Stimulated activated CD8-positive, alpha-beta memory T cell treated with anti-CD3 and anti-CD28 coated beads, Interleukin-2, amount 100 ng/mL, for 48 hours (primary cell): ENCODE measurements around the gene CTNNA2.

Experiments
- DNase-seq, 2 donors: peaks; one replicate each; pipeline ENCODE4 v3.0.0-alpha.2; 2020; ENCODE audit warnings: low read depth in 2 of 2

Gene CTNNA2

DNA sequence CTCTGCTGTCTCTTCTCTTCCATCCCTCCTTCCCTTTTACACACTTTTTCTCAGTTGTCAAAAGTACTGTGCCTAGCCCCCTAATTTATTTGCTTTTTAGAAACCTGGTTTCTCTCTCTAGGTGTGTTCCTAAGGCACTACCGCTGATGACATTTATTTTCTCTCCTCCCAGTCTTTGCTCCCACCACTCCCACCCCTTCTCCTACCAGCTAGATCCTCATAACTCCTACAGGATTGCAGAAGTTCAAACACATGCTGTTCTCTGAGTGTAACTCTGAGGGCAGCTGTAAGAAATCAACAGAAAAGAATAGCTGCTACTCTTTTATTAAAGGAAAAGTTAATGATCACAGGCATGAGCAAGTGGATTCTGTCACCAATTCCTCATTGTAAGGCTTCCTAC lies 814.0 kb downstream of the CTNNA2 start:
- DNase-seq, result no peak

DNA sequence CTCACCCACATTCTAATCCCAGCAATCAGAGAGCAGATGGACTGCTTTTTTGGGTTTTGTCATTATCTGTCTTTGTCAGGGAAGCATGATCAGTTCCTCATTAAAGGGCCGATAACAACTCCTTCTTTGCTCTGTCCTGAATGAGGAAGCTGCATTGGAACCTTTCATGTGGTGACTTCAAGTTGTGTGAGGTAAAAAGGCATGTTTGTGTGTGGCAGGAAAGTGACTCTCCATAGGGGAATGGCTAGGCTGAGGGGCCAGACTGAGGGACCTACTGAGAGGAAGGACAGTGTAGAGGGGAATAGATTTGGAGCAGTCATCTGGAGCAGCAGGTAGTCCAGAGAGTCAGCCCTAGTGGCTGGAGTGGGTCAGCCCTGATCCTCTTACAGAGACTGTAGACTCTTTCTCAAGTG lies 815.3 kb downstream of the CTNNA2 start:
- DNase-seq, result no peak

DNA sequence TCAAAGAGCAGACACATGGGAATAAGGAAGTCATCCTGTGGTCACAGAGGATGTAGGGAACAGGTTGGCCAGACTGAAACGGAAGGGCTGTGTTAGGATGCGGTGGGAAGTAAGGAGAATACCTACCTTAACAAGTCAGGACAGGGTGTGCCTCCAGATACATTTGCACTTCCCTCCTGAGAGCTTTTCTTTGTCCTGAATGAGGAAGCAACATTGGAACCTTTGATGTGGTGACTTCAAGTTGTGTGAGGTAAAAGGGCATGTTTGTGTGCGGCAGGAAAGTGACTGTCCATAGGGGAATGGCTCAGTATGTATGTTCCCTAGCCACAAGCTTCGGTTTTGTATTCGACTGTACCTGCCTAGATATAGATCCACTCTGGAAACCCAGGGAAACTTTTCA lies 816.6 kb downstream of the CTNNA2 start:
- no peak for DNase-seq

DNA sequence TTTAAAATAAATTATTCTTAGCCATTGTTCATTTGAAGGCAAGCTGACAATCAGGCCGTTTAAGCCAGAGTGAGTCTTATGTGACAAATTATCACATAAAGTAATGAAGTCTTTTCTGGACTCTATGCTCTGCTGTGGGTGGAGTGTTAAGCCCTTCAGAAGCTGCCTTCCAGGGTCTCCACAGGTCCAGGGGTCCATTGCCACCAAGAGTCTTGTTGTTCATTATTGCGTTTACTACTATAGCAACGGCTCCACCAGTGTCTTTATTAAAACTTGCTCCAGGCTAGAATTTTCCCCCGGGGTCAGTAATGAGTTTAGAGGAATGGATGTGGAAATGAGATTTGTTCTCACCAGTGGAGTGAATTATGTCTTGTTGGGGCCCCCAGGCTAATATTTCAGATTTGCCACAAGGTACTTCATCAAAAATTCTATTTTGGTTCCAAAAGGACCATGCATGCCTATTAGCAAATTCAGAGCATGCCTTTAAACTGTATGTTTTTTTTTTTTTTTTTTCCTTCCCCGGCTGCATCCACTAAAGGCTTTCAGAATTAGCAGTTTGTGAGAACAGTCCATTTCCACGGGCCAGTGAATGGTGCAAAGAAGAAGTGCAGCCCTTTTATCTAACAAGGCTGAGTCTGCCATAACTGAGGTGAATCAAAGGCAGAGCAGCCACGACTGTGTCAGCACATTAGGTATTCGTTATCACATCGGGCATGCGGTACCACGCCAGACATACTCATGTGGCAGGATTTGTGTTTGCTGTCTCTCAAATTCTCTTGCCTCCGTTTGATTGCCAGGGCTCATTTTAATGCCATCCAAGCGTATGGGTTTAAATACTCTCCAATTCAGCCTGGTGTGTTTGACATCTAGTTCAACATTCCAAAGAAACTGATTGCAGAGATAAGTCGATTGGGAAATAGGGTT lies 817.9 kb downstream of the CTNNA2 start:
- DNase-seq, result no peak

DNA sequence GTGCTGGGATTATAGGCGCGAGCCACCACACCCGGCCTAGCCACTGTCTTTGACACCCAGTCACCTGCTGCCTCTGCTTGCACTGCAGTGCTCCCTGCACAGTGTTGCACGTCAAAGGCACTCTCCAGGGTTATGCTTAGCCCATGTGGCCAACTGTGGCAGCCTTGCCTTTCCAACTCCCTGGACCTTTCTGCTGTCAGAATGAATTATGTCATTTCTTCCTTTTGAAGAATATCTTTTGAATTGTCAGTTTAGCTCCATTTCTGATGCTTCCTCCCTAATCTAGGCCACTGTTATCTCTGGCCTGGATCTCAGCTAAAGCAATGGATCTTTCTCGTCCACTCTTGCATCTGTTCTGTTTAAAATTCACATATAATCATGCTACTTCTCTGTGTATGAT lies 821.0 kb downstream of the CTNNA2 start:
- no peak for DNase-seq

DNA sequence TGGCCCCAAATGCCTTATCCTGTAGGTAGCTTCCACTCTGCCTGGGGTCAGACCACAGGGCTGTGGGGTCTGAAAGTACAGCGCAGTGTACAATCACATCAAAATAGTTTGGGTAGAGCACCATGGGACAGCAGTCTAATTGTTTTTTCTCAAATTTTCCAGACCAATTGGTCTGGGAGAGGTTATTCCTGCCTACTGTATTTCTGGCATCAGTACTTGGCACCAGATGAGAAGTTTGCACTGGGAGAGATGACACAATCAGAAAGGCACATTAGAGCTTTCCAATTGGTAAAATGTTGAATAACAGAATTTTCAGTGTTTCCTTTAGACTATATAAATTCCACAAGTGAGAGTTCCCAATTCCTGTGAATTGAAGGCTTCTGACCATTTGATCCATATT lies 822.6 kb downstream of the CTNNA2 start:
- DNase-seq, result no peak

DNA sequence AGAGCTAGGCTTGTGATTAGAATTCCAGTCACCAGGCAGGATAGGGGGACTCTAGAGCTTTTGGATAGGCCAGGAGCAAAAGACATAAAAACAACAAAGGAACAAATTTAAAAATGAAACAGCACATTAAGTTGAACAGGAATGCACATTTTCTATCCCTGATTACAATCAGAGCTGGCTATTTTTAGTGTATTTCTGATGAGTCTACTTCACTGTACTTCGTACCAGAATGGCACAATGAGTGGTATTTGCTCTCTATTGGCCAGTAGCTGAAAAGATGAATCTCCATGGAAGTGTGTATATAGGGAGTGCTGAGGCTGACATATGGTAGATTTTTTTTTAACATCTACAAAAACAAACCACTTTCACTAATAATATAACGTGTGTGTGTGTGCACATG lies 825.9 kb downstream of the CTNNA2 start:
- DNase-seq, result no peak

DNA sequence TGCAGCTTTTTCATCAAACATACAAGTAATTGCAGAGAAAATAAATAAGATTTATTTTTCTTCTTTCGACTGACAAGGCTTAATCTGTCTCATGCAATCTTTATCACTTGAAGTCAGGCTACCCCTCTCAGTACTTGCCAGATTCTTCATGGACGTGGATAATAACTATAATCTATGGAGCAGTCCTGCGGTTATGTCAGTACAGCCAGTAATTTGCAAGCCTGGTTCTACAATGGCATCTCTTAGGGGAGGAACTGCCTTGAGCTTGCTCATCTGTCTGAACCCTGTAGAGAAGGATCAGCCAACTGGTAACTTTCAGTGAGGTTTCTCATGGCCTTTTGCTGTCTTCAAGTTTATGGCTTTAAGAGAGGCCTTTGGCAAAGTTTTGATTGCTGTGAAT lies 827.2 kb downstream of the CTNNA2 start:
- no peak for DNase-seq

DNA sequence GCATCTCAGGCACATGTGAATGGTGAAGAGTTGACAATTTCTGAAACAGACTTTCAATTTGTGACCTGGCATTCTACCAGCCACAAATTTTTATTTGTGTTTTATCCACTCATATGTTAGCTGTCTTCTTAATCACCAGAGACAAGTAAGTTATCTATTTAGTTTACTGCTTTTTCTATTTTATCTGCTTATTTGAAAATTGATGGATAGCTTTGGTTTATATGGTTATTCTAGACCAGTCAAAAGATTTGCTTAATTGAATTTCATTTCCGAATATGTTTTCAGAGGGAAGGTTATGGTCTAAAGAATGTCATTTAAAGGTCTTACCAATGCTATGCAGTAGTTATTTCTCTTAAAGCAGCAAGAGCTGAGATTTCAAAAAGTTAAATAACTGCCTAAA lies 835.2 kb downstream of the CTNNA2 start:
- no peak for DNase-seq

DNA sequence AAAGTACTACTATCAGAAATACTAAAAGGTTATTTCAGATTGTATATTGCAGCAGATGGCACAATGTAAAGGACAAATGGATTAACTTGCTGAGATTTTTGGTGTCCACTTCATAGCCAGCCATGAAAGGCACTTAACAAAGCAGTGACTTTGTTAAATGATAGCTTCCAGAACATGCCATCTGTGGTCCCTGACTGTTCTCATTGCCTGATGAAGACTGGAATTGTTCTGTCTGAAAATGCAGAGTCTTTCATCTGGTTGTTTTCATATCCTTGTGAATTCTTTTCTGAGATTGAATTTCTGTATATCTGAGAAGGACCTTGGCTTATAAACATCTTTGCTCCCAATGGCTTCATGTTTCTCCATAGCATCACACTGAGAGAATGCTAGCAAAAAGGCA lies 836.1 kb downstream of the CTNNA2 start:
- no peak for DNase-seq

DNA sequence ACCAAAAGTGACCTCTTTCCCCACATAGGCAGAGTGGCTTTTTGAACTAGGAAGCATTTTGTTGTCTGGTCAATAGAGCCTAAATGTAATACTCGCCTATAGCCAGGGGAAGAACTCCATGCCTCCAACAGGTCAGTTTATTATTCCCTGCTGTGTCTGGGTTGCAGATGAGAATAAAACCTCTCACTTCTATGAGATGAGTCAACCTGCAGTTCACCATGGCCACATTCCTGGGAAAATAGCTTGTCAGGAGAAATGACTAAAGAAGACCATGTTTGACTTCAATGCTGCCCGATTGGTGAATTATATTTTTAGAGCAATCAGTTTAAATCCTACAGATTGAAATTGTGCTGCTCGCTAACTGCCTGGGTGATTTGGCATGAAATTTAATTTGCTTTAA lies 838.4 kb downstream of the CTNNA2 start:
- DNase-seq, result no peak

DNA sequence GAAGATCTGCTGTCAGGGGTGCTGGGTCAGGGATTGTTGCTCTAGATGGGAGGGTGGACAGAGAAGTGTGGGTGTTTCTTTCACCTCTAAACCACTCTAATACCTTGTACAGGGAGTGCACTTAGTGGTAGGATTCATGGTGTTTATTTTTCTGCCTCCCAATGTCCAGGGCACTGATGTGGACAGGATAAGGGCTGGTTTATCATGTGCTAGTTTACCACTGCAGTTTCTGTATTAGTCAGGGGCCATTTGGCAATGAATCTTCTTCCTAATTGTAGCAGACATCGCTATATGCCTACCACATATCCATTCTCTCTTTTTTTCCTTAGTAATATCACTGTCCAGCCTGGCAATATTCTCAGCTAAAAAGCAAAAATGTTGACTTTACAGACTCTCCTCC lies 842.0 kb downstream of the CTNNA2 start:
- no peak for DNase-seq

DNA sequence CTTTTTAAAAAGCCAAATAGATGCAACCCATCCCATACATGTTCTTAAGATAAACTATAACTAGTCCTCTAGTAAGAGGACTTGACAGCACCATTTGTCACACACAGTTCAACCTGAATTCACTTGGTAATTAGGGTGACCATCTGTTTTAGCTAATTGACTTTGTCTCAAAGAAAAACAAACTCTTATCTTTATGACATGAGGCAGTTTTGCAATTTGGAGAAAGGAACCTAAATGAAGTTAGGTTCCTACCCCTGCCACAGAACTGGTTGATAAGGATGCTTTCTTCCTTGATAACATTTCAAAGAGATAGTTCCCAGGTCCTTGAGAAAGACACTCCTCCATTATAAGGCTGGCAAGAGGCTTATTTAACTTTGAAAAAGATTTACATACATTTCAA lies 849.1 kb downstream of the CTNNA2 start:
- no peak for DNase-seq

DNA sequence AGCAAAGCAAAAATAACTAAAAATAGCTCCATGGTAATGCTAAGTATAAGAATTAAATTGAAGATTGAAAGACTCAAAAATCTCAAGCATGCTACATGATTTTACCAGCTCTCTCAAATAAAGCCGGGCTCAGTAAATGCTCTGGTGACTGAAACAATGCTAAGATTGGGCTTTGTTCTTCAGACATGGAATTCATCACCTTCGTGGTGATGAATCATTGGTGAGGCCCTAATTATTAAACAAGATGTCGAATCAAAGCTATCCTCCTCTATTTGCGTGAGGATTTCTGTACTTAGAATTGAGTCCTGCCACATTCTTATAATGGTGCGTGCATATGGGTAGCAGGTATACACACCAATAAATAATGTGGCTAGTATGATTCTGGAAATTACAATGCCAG lies 850.5 kb downstream of the CTNNA2 start:
- DNase-seq, result no peak

DNA sequence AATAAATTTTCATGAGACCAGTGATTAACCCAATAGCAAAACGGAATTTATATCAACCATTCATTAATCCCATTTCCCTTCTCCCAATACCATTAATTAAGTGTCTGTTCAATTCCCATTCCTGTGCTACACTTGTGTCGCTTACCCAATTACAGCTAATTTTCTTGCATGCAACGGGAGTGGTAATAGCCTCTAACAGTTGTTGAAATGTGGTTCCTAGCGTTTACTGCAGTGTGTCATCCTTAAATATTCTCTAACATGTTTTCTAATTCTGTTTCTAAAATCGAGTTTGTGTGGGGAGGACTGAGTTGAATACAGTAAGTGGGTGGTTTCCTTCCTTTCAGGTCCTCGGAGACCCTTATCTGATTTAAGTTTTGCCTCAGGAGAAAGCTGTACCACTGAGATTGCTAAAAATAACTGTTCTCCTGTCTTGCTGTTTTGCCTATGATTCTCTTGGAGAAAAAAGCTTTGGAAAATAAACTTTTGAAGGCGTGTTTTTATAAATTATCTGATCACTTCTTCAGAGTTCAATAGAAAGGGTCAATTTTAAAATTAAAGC lies 851.0 kb downstream of the CTNNA2 start:
- DNase-seq, result no peak

DNA sequence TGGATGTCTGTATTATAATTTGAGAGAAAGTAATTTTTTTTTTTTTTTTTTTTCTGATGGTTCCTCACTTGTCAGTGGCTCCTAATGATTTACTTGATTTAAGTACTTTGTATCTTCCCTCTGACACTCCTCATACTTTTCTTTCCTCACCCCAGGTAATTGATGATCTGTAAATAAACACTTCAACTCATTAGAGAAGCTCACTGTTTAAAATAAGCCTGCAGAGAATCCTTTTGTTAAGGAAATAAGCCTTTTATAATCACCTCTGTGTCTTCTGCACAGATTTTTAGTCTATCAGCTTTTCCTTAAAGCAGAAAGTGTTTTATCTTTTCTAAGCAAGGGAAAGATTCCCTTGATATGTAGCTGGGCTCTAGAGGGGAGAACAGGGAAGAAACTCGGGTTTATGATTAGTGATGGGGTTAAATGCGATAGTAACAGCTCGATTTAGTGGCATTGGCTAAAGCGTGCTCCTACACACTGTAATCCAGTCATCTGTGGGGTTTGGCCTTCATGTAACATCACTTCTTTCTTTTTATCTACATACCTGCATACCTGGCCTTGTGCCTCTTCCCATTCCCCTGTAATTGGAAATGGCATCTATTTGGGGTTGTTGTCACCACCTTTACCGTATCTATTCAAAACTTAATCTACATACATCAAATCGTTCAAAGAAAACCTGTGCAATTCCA lies 851.8 kb downstream of the CTNNA2 start:
- DNase-seq, result no peak

DNA sequence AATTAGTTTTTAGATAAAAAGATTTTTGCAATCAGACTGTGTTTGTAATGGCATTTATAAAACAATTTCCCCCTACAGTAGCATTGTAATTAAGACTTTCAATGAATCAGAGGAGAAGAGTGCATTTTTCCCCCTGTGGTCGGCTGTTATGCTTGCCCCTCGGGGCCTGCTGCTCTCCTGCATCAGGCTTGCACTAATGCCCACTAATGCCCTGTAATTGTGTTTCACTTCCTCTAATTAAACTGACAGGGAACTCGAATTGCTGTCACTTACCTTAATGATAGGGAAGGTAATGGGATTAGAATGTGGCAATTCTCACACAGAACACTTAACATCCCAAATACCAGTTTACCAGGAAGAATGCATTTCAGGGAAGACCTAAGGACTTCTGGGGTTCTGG lies 852.9 kb downstream of the CTNNA2 start:
- no peak for DNase-seq

DNA sequence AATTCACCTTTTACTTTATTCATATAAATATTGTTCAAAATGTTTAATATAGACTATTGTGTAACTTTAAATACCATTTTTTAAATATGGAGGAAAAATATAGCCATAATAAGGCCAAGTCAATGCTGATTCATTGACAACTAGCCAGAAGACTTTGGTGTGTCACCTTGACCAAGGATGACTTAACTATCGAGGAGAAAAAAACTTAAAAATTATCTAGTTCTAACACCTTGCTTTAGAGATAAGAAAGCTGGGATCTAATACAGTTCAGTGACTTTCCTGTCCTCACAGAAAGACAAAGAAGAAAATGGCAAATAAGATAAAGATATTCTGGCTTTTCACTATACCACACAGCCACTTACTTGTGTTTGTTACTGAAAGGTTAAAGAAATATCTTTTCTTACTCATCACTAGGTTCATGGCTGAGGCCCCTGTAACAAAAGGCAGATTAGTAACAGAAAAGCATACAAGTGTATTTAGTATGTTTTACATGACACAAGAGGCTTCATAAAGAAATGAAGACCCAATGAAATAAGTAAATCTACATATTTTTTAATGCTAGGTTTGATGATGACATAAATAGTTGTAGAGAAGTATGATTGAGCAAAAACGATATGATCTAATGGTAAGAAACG lies 857.6 kb downstream of the CTNNA2 start:
- no peak for DNase-seq

DNA sequence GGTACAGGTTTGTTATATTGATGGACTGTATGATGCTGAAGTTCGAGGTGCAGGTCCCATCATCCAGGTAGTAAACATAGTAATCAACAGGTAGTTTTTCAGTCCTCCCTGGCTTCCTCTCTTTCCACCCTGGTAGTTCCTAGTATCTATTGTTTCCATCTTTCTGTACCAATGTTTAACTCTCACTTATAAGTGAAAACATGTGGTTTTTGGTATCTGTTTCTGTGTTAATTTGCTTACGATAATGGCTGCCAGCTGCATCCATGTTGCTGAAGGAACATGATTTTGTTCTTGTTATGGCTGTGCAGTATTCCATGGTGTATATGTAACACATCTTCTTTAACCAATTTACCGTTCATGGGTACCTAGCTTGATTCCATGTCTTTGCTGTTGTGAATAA lies 861.3 kb downstream of the CTNNA2 start:
- DNase-seq, result no peak

DNA sequence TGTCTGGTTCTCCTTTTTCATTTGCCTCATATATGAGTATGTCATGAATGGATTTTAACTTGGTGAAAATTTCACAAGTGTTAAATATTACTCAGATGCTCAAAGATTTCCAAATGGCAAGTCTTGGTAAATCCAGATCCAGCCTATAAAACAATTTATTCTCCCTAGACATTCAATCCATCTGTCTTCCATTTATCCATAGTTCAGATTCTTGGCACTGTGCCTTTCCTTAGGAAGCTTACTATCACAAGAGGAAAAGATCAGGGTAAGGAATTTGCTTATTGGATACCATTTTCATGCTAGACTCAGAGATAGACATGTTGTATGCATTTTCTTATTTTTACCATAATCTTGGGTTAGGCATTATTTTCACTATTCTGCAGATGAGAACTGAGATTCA lies 864.2 kb downstream of the CTNNA2 start:
- DNase-seq, result no peak

DNA sequence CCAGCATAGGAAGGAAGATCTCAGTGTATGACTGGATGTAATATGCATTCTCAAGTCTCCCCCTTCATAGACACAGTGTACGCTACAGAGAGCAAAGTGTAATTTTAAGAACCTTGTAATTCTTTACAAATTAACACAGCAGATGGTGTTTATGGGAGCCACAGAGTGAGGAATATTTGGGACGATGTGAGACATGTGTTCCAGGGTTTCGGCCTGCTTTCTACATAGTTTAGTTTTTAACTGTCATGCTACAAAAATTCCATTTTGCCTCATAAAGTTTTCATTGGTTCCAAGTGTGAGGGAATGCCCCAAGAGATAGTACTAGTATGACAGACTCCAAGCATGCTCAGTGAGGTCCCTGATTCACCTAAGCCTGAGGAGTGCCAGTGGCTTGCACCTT lies 867.9 kb downstream of the CTNNA2 start:
- no peak for DNase-seq

DNA sequence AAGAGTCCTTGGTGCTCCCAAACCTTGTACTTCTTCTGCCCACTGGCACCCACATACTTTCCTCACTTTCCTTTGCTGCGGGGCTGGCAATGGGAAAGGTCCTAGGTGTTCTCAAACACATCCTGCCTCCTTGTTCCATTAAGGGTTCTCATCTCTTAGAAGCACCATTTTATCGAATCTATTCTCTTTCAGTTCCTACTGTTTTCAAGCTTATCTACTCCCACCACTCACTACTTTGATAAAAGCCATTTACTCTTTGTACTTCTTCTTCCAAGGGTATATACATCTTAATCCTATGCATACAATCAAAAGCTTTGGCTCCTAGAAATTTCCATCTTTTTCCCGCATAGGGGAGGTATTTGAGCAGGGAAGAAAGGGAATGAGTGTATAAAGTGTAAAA lies 868.8 kb downstream of the CTNNA2 start:
- no peak for DNase-seq

DNA sequence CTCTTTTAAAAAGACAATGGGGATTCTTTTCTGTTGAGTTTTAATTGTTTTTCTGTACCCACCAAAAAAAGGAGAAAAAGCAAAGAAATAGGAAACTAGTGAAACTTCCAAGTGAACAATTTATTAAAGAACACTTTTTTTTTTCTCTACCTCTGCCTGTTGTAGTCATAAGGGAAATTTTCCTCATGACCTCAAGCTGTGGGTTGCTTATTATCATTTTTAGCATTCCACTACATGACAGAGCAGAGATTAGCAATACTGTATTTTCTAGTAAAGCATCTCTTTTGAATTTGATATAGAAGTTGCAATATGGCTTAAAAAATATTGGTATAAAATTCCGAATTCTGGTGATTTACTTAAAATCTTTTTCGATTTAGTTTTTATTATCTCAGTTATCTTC lies 879.6 kb downstream of the CTNNA2 start:
- no peak for DNase-seq
